Trophoblast cell (in vitro differentiated cells and primary cell): ENCODE measurements around the gene CYP4F22.
"Not testable (repeated sequence)": the region's sequence is repeated elsewhere in the genome, so short reads cannot be mapped to it uniquely, and the experiment has no call there.

Experiments used
- DNase-seq, 2 donors: peaks; one replicate each; pipeline ENCODE4 v3.0.0-alpha.2; 2016
- H2AFZ ChIP-seq: 2 replicates; pipeline ENCODE4 v1.6.1; 2013; ENCODE audit warnings: low read length, moderate library complexity, mild to moderate bottlenecking; ENCODE audit not compliant: insufficient read depth, poor library complexity
- H2AK5ac ChIP-seq: 2 replicates; pipeline ENCODE4 v1.6.1; 2013; ENCODE audit warnings: mild to moderate bottlenecking, low read length
- H2BK120ac ChIP-seq: 2 replicates; pipeline ENCODE4 v1.6.1; 2013; ENCODE audit warnings: low read length, mild to moderate bottlenecking, moderate library complexity; ENCODE audit not compliant: insufficient read depth, poor library complexity
- H2BK12ac ChIP-seq: 2 replicates; pipeline ENCODE4 v1.6.1; 2013; ENCODE audit warnings: mild to moderate bottlenecking, low read length, moderate library complexity
- H2BK5ac ChIP-seq: 2 replicates; pipeline ENCODE4 v1.6.1; 2013; ENCODE audit warnings: low read length, low read depth, moderate library complexity, mild to moderate bottlenecking; ENCODE audit not compliant: poor library complexity
- H3K14ac ChIP-seq: 2 replicates; pipeline ENCODE4 v1.6.1; 2013; ENCODE audit warnings: mild to moderate bottlenecking, low read length
- H3K18ac ChIP-seq: 2 replicates; pipeline ENCODE4 v1.6.1; 2013; ENCODE audit warnings: mild to moderate bottlenecking, low read length
- H3K23ac ChIP-seq: 2 replicates; pipeline ENCODE4 v1.6.1; 2013; ENCODE audit warnings: low read length
- H3K27ac ChIP-seq: 2 replicates; pipeline ENCODE4 v1.5.1; 2013; ENCODE audit warnings: low read depth, mild to moderate bottlenecking, inconsistent platforms, low read length, moderate library complexity
- H3K27me3 ChIP-seq: 2 replicates; pipeline ENCODE4 v1.6.1; 2013; ENCODE audit warnings: inconsistent platforms, mild to moderate bottlenecking, low read length, moderate library complexity; ENCODE audit not compliant: insufficient read depth
- H3K36me3 ChIP-seq, 2 experiments: 1 replicate in 1 of 2; 2 replicates in 1 of 2; pipeline ENCODE4 v1.6.1; 2013; ENCODE audit warnings: low read length in 2 of 2, mild to moderate bottlenecking in 2 of 2, moderate library complexity in 1 of 2; ENCODE audit not compliant: insufficient read depth in 2 of 2, control insufficient read depth in 1 of 2
- H3K4ac ChIP-seq: 2 replicates; pipeline ENCODE4 v1.6.1; 2013; ENCODE audit warnings: low read depth, mild to moderate bottlenecking, low read length, moderate library complexity
- H3K4me1 ChIP-seq, 2 experiments: 1 replicate in 1 of 2; 2 replicates in 1 of 2; pipeline ENCODE4 v1.6.1; 2013; ENCODE audit warnings: low read length in 2 of 2, mild to moderate bottlenecking in 2 of 2, moderate library complexity in 1 of 2; ENCODE audit not compliant: insufficient read depth in 2 of 2, control insufficient read depth in 1 of 2
- H3K4me2 ChIP-seq: 2 replicates; pipeline ENCODE4 v1.6.1; 2013; ENCODE audit warnings: inconsistent platforms, mild to moderate bottlenecking, low read length, moderate library complexity
- H3K4me3 ChIP-seq: 2 replicates; pipeline ENCODE4 v1.5.1; 2013; ENCODE audit warnings: mild to moderate bottlenecking, low read depth, low read length, inconsistent platforms
- H3K79me1 ChIP-seq: one replicate; pipeline ENCODE4 v1.6.1; 2013; ENCODE audit warnings: low read length
- H3K79me2 ChIP-seq: 2 replicates; pipeline ENCODE4 v1.6.1; 2013; ENCODE audit warnings: low read length, mild to moderate bottlenecking; ENCODE audit not compliant: control insufficient read depth, insufficient read depth, poor library complexity
- H3K9ac ChIP-seq: 2 replicates; pipeline ENCODE4 v1.6.1; 2013; ENCODE audit warnings: mild to moderate bottlenecking, low read length
- H3K9me3 ChIP-seq: 2 replicates; pipeline ENCODE4 v1.6.1; 2013; ENCODE audit warnings: low read depth, mild to moderate bottlenecking, control low read depth, inconsistent platforms, low read length; ENCODE audit not compliant: insufficient read depth
- H4K12ac ChIP-seq: 2 replicates; pipeline ENCODE4 v1.6.1; 2013; ENCODE audit warnings: low read depth, mild to moderate bottlenecking, low read length, moderate library complexity
- H4K8ac ChIP-seq: 2 replicates; pipeline ENCODE4 v1.6.1; 2013; ENCODE audit warnings: low read depth, mild to moderate bottlenecking, low read length, moderate library complexity
- H4K91ac ChIP-seq: one replicate; pipeline ENCODE4 v1.6.1; 2013; ENCODE audit warnings: low read depth, mild to moderate bottlenecking, low read length, moderate library complexity
- WGBS: extraction: QIAGEN DNeasy Blood & Tissue Kit; methylation state at CpG from one replicate; pipeline ENCODE4 v1.1.7; 2013; ENCODE audit warnings: missing lambda C conversion rate; ENCODE audit not compliant: insufficient read length, insufficient coverage; ENCODE audit errors: extremely low coverage; 5-methylcytosine and 5-hydroxymethylcytosine counted together

Gene CYP4F22

GRCh38 chr19:15592506-15592905, 84.2 kb downstream of the CYP4F22 start:
- not testable (repeated sequence) for H2BK120ac ChIP-seq, H3K4me1 ChIP-seq, H3K27ac ChIP-seq, H3K36me3 ChIP-seq, H3K4me2 ChIP-seq, DNase-seq, H2AK5ac ChIP-seq, H3K79me2 ChIP-seq, H3K14ac ChIP-seq, H2BK12ac ChIP-seq, H3K9ac ChIP-seq, H4K8ac ChIP-seq, H4K91ac ChIP-seq, H3K18ac ChIP-seq, H3K27me3 ChIP-seq, H3K4me3 ChIP-seq, H3K23ac ChIP-seq, H3K4ac ChIP-seq, H3K79me1 ChIP-seq, H4K12ac ChIP-seq, H2BK5ac ChIP-seq, H2AFZ ChIP-seq
- peaks cover 38% of the 10 kb centered on the region for H3K9me3 ChIP-seq
- WGBS, result no CpG with 5 or more reads among the region's 5 CpGs

- H3K27ac ChIP-seq, H3K4me3 ChIP-seq, H3K23ac ChIP-seq, H3K9ac ChIP-seq, H3K4me2 ChIP-seq, H3K79me1 ChIP-seq, H2BK5ac ChIP-seq, H3K79me2 ChIP-seq, H3K4ac ChIP-seq, H2AFZ ChIP-seq, H2BK120ac ChIP-seq, H3K27me3 ChIP-seq, H3K4me1 ChIP-seq, H4K91ac ChIP-seq, H4K12ac ChIP-seq, H3K18ac ChIP-seq, H3K36me3 ChIP-seq, DNase-seq, H2AK5ac ChIP-seq, H4K8ac ChIP-seq, H2BK12ac ChIP-seq, H3K14ac ChIP-seq: not testable (repeated sequence)
- WGBS, result no CpG with 5 or more reads among the region's 4 CpGs
- H3K9me3 ChIP-seq, result peaks cover 29% of the 10 kb centered on the region
Observed at GRCh38 chr19:15593766-15594165, 85.4 kb downstream of the CYP4F22 start.

GRCh38 chr19:15595069-15595468, 86.7 kb downstream of the CYP4F22 start:
- Histone ChIP-seq H3K79me1 (no peaks in the 10 kb centered on the region), H3K14ac (no peak overlapping the region), H4K8ac (no peak overlapping the region), H3K23ac (no peak overlapping the region), H4K12ac (no peak overlapping the region), H3K4me2 (no peak overlapping the region), H3K18ac (no peak overlapping the region), H2BK5ac (no peak overlapping the region), H4K91ac (no peak overlapping the region), H3K79me2 (no peaks in the 10 kb centered on the region), H3K27me3 (no peaks in the 10 kb centered on the region), H3K4ac (no peak overlapping the region), H2BK120ac (no peak overlapping the region), H3K9ac (no peak overlapping the region), H3K9me3 (peaks cover 20% of the 10 kb centered on the region), H3K27ac (no peak overlapping the region), H2AK5ac (no peak overlapping the region), H3K4me3 (no peak overlapping the region), H3K36me3 (no peaks in the 10 kb centered on the region), H3K4me1 (no peaks in the 10 kb centered on the region), H2AFZ (no peak overlapping the region), H2BK12ac (no peak overlapping the region)
- whole genome bisulfite sequencing, result no CpG with 5 or more reads among the region's 6 CpGs
- no peak for DNase-seq
